GM21526 (cell line): Measurements from ENCODE around the gene COBL.

Experiments used
- ATAC-seq: cut with Tn5 transposase; IDR thresholded peaks from one replicate; pipeline ENCODE4 v1.9.1; 2021; ENCODE audit warnings: moderate library complexity; ENCODE audit not compliant: unreplicated experiment, low FRiP score

Gene COBL

DNA sequence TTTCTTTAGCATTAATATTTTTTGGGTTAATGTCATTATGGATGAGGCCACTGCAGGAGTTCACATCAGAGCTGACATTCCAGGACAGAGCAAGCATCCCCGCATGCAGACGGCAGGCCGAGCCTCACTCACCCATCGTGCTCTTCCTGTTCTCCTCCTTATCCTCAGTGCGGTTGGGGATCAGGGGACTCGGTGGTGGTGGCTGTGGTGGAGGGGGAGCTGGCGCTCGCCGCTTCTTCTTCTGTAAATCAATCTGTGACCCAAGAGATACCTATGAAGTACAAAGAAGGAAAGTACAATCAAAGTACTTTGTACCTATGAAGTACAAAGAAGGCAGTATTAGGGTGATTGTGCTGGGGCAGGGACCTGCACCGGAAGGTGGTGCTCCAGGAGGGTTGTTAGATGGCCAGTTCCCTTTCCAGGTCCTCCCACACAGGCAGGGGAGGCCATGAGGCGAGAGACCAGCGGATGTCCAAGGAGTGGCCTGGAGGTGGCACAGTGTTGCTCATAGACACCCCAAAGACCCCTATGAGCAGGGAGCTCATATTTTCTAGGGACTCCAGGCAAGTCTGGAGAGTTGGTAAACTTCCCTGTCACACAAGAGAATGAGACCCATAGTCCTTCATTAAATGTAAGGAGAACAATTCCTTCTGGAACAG lies 231.4 kb downstream of the COBL start:
- no peak for ATAC-seq

DNA sequence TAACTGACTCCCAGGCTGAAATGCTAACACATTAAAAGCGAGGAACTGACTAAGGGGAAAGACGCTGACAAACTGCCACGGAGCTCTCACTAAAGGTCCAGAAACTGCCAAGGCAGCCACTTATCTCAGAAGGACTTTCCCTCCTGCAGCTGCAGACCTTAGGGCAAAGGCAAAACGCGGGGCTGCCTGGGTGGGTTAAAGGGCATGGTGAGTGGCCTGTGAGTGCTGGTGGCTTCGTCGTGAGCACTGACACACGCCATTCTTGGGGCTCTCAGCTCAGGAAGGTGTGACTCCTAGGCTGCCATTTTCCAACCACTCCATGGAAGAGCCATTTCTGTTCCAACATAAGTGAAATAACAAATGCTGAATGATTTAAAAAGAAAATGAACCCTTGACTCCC lies 232.5 kb downstream of the COBL start:
- ATAC-seq = no peak

DNA sequence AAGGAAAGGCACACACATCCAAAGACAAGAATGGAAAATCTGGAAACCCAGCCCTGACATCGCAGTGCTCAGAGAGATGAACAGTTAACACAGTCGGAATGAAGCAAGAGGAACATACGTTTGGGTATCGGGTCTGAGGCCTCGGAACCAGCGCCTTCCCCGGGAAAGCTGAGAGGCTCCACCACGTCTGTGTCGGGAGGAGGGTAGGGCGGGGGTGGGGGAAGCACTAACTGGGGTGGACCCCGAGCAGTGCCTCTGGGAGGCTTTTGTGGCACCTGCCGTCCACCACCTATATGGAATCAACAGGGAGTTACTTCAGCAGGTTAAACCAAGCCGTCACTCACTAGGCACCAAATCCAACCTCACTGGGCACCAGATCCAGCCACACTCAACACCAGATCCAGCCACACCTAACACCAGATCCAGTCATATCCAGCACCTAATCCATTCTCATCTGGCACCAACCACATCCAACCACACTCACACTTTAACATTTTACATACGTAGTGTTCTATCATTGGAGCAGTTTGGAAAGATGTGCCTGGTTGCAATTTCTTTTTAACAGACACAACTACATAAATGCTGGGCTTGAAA lies 233.6 kb downstream of the COBL start:
- no peak for ATAC-seq

DNA sequence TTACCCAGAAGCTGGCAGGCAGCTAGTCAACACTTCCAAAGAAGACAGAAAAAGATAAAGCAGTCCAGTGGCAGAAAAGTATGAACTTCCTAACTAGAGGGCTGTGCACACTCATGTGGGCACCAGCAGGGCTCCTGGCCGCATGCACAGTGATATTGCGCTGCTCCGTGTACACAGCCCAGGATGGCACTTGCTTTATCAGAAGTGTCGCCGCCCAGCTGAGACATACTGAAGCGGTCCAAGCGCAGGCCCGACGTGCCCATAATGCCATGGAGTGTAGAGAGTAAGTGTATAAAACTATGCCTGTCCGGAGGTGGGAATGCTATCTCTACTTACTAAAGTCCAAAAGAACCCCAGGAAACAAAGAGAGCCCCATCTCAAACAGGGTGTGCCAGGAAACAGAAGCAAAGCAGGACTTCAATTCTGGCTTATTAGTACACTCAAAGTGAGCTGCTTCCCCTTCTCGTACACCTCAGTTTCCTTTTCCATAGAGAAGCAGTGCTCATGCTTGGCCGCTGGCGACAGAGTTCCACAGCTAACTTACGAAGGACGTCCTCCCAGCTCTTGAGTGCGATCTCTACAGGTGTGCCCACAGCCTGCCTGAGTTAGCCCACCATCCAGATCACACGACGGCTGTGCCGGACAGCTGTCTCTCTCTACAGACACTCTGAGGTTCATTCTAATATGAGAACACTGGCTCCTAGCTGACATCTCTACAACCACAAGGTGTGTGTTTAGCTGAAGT lies 234.3 kb downstream of the COBL start:
- ATAC-seq = no peak

DNA sequence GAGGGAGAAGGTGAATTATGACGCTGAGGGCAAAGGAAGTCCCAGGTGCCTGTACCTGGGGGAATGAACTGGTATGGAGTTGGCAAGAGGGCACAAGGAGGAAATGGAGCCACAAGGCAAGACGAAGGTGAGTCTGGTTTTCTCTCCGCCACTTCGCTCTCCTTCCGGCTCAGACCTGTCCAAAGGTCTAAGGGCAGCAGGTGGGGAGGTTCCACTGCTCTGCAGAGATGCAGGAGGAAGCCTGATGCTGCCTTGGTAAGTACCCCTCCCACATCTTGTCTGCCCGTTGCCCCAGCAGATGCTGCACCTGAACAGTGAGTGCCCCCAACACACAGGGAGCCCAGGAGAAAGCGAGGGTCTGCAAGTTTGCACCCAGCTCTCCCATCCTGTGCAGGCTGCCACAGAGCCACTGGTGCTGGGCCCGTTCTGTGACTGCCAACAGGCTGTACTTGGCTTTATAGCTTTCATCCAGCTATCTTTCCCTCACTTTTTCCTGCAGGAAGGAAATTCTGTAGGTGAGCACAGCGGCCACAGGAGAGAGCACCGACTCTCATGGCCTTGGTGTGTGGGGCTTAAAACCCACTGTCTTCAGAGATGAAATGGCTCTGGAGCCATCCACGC lies 235.2 kb downstream of the COBL start:
- no peak for ATAC-seq

DNA sequence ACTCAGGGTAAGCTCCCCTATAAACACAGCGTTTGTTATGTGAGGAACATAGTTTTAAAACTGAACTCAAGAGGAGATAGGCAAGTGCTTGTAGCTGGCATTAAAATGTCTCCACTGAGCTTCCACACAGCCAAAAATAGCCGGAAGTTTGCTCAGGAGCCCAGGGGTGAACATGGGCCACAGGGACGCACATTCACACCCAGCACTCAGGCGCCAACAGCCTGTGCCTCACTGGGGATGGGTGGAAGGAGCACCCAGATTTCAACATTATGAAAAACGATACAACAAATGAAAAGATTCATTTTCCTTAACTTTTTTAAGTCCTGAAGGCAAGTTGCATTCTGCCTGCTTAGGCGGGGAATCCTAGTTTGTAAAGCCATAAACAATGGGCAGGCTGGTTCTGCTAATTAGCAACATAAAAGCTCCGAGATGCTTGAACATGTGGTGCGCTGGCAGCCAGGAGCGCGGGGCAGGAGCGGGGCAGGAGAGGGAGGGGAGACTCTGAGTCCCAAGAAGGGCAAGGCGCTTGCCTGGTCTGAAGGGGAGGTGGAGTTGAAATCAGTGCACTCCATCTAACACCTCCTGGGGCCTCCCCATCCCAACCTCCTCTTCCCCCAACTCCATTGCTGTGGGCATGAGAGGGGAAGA lies 235.9 kb downstream of the COBL start:
- no peak for ATAC-seq

DNA sequence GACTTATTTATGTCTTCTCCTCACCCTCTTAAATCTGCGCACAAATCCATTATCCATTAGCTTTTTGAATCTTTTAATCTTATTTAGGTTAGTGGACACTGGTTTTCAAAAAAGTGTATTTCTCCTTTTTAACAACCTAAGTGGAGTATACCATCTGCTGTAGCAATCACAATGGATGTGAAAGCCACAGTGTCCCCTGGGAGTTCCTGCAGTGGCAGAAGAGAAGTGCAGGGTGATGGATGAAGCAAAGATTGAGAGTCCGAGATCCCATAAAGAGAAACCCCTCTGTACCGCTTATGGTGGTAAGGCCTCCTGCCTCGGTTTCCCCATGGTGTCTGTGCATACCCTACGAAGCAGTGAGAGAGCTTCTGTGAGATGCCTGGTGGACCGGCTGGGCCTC lies 236.4 kb downstream of the COBL start:
- no peak for ATAC-seq

DNA sequence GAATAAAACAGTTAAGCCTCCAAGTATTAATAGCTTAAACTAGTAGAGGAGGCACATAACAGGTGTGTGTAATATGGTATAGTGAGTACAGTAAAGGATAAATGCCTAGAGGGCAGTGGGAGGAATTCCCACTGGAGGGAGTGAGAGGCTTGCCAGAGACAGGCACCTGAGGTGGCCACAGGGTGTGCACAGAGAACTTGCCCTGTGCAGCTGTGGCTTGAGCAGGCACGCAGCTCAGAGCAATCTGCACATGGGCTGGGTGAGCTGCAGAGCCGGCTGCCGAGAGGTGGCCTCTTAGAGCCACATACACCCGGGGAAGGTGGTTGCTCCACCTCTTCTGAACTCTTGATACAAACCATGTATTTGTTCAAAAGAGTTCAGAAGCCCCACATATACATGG lies 237.1 kb downstream of the COBL start:
- no peak for ATAC-seq

DNA sequence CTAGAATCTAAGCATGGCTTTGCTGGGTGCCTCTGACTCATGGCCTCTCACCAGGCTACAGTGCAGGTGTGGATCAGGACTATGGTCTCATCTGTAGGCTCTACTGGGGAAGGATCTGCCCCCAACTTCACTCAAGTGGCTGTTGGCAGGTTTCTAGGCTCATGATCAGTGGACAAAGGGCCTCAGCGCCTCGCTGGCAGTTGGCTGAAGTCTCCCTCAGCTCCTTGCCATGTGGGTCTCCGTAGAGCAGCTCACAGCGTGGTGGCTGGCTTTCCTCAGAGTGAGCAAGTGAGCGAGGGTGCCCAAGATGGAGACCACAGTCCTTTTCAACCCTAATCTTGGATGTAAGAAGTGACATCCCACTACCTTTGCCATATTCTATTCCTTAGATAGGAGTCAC lies 238.0 kb downstream of the COBL start:
- ATAC-seq = no peak

DNA sequence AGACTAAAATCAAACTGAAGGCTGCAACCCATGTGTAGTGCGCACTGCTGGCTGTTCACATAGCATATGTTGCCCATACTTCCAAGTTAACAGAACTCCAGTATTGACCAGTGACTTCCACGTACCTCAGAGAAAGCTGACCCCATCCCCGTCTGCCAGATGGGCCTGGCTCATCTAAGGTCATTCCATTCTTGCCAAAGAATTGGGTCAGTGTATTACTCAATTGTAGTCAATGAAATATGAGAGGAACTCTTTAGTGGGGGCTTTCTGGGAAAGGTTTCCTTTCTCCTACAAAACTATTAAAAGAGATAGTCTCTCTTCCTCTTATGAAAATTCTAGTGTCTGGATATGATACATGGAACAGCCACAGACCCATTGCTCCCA lies 238.6 kb downstream of the COBL start:
- no peak for ATAC-seq

DNA sequence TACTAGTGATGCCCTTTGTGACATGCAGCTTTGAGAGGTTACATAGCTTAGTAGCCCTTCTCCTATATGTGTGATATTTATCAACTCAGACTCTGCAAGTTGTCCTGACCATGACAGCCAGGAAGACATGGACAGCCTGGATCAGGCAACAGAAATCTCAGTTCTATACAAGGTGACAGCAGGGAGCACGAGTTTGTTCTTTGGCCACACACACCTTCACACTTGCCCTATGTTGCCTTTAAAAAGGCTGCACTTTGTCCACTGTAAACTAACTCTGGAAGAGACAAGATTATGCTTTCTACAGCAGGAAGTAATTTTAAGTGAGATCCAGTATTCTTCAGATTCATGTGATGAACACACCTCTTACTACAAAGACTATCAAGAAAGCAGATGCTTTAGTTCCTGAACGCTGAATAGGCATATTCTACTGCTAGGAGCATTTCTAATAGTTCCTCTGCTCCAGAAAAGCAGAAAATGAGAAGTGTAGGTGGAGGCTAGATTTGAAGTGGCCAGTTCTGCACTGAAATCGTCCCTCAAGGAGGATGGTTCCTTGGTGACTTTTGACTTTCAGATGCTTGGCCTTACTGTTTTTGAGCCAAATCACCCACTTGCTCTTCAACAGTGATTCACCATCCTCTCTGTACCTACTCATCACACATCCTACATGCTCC lies 239.2 kb downstream of the COBL start:
- ATAC-seq = no peak

DNA sequence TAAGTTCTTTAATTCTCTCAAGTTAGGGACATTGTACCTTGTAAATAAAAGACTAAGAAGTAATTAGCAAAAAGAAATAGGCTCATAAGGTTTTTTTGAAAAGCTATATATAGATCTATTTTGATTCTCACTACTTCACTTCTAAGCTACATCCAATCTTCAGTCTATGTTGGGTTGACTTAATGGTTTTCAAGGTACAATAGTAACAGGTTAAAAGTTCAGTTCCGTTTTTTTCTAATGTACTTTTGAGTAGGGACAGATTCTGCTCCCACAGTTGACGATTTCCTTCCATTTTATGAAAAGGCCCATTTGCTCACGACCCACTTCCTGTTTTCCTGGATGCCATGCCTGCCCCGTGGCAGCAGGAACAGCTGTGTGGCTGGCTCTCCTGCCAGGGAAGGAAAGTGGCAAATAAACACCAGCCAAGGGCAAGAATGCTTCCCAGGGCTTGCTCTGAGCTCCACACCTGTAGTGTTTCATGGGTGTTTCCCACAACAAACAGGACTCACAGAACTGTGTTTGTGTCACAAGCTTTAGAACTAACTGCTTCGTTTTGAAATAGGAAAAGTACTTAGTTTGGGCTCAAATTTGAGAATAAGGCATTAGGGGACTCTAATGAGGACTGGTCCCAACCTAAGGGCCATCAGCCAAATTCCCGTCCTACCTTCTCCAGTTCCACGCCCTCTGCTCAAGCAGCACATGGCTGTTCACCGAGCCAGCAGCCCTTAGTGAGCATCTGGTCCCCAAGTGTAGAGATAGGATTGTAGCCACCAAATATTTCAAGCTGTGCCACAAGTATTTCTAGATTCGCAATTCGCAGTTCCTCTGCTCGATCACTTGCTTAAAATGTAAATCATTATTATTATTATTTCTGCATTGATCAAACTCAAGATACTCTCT lies 240.7 kb downstream of the COBL start:
- ATAC-seq = no peak

DNA sequence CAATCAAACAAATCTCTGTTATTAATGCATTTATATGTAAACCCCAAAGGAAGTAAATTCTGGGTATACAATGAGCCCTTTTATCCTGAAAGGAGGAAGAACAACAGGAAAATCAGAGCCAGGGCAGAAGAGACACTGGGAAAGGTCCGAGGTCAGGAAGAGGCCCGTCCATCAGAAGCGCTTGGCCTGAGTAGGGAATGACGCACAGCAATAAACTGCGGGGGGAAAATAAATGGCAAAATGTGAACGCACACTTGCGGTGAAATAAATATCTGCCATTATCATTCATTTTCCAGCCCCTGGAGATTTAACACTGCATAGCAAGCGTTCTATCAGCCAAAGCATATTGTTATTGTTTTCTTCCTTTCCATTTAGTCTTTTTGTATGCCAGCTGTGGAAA lies 243.4 kb downstream of the COBL start:
- no peak for ATAC-seq

DNA sequence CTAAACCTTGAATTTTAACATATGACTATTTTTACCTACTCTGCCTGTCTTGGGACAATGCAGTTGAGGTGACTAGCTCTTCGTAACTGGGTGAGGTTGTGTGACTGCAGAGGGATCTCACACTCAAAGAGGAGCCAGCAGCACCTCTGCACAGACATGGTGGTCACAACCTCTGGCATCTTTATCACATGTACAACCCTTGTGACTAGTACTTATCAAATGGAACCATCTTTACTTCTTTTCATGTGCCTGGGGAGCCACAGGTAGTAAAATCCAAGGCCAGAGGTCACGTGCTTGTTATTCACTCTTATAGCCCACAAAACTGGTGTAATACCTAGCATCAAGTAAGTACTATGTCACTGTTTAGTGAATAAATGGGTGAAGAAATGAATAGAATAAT lies 244.3 kb downstream of the COBL start:
- ATAC-seq = no peak

DNA sequence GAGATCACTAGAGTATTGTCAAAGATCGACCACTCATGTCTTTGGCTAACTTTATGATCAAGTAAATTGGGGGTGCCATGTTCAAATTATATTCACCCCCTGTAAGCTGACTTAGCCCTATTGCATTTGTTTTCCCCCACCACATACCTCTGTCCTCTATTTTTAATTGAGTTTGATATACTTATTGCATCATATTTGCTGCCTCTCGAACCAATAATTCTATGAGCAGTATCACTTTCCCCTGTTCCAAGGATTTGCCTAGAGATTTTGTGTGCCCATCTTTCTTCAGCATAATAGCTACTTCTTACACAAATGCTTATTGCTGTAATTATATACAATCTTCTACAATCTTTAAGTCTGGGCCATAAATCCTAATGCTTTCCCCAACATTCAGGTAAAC lies 245.2 kb downstream of the COBL start:
- no peak for ATAC-seq

DNA sequence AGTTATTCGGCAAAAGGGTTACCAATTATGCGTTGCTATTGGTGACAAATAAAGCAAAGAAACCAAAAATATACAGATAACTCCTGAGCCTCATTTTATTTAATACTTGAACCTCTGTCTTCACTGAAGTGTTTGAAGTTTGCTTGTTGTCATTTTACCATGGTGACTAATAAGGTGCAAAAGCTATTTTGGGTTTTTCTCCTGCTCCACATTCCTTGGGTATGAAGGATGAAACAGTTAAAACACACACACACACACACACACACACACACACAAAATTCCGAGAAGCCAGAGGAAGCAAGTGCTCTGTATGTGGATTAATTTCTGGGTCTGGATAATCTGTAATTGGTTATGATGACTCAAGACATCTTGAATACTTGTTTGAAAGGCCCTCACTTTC lies 246.5 kb downstream of the COBL start:
- no peak for ATAC-seq

DNA sequence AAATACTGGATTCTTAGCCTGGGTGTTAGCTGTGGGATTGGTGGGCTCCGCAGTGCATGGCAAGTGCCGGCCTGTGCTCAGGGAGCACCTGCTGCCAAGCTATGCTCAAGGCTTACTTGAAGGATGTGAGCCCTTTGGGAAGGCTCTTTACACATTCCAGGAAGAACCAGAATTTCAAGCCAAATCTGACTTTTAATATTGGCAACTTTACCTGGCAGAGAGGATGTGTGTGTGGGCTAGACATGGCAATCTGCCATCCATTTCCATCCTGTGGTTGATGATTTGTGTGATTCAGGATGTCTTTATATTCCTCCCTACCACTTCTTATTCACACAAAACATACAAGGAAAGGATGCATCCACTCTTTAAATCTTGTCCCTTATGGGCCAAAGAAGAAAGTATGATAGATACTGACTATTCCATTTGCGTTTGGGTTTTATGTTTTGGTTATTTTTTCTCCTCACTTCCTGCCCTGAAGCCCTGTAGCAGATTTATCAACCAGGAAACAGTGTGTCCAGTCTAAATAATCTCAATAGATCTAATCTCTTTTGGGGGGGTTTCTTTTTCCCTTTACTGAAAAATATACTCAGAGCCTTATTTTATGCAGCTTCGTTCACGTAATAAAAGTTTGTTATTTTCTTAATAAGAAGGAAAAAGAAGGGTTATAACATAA lies 247.1 kb downstream of the COBL start:
- ATAC-seq = no peak

DNA sequence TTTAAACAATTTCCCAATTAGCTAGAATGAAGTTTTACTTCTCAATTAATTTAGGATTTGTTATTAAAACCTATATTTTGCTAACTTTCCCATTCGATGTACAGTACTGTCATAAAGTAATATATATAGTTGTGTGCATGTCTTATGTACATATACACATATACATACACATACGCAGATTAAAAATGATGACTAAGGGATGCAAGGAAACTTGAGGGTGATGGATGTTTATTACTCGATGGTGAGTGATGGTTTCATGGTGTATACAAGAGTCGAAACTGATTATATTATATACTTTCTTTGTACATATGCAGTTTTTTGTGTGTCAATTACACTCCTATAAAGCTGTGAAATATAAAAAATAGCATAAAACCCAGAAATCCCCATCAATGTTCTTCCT lies 248.2 kb downstream of the COBL start:
- ATAC-seq = no peak

DNA sequence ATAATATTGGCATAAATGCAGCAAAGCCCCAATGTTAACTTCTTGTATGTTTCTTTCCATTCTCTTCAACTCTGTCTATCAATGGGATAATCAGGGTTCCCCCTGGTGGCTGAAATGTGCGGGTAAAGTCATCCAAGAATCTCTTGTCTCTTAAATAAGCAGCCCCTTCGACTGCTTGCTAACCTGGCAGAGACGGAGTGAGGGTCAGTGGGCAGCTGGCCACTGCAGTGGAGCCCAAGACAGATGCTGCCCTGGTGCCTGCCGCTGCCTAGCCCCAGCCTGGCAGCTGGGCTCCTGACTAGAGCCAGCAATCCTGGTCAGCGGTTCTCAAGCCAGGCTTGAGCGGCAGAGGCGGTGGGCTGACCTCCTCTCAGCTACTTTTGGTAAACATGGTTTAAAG lies 248.9 kb downstream of the COBL start:
- ATAC-seq = no peak
